ENCODE results near the gene TMEM181.
"Not testable (repeated sequence)": the region's sequence is repeated elsewhere in the genome, so short reads cannot be mapped to it uniquely, and the experiment has no call there.

The TMEM181 gene

DNA sequence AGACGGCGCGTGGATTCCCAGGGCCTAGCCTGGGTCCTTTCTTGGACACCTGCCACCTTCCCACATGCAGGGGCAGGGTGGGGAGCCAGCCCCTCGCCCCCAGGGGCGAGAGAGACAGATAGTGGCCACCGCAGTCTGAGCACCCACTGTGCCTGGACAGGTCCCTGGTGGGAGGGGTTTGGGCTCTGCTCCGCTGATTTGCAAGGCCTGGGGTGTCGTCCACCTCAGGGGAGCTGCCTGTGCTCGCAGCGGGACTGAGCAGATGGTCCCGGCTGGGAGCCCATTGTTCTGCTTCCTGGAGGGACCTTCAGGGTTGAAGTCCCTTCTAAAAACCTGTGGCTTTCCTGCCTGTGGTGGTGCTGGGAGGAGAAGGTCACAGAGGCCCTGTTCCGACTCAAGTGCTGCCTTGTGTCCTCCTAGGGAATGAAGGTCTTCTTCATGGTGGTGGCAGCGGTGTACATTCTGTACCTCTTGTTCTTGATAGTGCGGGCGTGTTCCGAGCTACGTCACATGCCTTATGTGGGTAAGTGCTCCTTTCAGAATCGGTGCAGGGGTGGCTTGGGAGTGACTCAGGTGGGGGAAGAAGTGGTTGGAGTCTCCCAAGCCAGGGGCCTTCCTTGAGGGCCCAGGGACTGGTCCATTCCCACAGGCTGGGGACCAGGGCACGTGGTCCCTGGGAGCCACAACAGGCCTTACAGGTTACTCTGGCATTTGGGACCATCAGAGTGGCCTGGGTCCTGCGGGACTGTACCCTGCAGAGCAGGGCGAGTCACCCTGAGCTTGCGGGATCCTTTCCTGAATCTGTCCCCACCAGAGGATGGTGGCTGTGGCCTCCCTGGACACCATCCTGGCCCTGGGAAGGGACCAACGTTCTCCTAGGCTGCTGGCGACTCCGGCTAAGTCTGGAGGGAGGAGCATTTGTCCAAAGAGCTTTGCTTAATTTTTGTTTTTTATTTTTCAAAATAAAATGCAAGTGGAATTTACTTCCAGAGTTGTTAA, 65.1 kb downstream of the TMEM181 start:
- DNase-seq, result no peak

DNA sequence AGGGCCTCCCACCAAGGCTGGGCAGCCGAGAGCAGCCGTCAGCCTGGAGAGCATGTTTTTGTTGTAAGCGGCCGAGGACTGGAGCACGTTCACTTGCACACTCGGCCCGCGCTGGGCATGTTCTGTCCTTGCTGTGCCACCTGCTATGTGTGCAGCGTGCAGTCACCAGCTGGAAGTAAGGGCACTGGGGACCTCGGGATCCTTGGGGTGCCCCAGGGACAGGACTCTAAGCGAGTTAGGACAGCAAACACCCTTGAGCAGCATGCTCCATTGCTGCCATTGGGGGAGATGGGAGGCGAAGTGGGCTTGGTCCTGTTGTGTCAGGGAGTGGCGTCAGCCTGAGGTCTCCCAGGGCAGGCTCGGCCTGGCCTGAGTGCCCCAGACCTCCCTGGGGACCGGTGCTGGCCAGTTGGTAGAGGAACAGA, 66.0 kb downstream of the TMEM181 start:
- DNase-seq, result no peak

DNA sequence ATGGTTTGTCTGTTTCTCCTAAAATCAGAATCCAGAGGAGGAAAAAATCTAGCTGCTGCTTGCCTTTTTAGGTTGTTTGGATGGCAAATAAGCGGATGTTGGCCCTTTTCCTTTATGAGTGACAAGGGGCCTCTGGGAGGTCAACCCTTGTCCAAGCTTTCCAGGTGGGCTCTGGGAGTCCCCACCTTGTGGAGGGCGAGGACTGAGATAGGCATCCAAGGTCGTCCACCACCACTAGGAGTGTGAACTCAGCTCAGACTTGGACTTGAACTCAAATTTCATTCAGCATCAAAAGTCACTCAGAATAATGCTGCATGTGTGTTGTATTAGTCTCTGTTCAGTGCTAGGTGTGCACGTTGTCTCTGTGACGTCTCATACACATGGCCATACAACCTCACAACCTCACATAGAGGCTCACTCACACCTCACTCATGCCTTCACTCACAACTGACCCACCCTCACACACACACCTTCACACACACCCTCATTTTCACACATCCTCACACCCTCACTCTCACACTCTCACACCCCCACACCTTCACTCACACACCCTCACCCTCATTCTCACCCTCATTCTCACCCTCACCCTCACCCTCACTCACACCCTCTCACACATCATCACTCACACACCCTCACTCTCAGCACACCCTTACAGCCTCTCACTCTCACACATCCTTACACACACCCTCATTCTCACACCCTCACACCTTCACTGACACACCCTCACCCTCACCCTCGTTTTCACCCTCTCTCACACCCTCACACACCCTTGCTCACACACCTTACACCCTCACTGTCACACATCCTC, 66.7 kb downstream of the TMEM181 start:
- DNase-seq, result no peak

DNA sequence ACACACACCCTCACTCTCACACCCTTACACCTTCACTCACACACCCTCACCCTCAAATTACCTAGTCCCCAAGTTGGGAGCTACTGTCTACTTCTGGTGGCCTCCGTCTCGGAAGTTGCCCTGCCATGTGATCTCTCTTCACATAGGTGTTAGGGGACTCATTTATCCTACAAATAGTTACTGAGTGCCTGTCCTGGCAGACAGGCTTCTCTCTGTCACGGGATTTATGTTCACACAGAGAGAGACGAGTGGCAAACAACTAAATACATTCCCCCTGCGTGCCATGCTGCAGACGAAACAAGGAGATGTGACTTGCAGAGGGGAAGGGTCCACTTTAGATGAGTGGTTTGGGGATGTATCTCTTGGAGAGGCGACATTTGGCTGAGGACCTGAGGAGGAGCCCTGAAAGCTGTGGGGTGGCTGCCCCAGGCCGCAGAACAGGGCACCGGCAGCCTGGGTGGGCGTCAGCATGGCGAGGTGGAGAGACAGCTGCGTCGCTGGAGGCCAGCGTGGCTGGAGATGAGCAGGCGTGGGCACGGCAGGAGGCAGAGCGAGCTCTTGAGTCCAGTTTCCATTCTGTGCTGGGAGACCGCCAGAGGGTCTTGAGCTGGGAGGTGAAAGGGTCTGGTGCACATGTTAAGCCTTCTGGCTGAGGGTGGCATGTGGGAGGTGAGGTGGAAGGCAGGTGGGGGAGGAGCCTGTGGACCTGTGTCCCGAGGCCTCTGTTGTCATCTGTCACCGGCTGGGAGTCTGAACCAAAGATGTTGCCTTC, 67.5 kb downstream of the TMEM181 start:
- no peak for DNase-seq

DNA sequence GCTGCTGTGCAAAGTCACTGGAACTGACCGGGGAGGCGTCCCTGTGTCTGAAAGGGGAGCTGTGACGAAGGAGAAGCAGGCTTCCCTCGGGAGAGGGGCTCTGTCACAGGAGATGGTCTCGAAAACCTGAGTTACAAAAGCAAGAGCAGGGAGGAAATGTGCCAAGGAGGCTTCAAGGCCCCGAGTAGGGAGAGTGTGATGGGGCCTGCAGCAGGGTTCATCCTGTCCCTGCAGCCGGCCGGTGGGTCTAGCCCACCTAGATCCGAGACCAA, 68.0 kb downstream of the TMEM181 start:
- no peak for DNase-seq

DNA sequence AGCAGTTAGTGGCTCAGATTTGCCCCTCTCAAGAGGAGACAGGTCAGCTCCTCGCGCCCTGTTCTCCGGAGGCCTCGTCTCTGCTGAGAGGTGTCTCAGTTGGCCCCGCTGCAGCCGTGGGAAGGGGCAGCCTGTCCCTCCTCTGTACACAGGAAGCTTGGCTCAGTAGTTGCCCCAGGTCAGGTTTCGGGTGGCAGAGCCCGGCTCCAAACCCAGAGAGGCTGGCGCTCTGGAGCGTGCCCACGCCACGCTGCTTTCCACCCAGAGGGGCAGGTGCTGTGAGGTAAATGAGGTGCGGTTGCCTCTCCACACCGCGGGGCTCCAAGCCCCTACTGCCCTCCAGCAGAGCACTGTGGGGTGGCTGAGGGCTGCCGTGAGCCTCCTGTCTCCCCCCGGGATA, 68.7 kb downstream of the TMEM181 start:
- no peak for DNase-seq

DNA sequence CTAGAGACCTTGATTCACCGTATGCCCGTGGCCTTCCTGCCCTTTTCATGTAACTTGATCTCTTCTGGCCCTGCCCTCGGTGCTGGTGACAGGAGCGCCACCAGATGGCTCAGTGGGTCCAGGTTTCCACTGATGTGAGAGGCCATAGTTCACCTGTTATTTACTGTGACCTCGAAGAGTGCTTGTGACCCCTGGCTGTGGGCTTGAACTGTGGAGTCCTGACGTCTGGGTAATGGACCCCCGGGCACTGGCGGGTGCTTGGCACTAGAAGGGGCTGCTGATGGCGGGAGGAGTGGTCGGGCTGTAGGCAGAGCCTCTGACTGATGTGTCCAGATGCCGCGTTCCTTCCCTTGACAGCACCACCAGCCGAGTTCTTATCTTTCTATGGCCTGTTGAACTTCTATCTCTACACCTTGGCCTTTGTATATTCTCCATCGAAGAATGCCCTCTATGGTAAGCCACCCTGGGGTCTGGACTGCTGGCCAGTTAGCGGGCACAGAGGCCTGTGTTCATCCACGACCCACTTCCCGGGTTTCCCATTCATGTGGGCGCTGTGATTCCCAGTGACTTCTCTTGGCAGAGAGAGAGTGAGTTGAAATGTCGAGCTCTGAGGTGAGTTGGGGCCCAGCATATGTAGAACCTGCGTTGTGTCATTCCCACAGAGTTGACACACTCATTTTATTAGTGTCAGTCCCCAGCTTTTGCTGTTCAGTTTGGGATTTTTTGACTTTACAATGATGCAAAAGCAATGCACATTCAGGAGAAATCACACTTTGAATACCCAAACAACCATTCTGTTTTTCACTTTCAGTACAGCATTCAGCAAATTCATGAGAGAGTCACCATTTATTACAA, 69.7 kb downstream of the TMEM181 start:
- no peak for DNase-seq

DNA sequence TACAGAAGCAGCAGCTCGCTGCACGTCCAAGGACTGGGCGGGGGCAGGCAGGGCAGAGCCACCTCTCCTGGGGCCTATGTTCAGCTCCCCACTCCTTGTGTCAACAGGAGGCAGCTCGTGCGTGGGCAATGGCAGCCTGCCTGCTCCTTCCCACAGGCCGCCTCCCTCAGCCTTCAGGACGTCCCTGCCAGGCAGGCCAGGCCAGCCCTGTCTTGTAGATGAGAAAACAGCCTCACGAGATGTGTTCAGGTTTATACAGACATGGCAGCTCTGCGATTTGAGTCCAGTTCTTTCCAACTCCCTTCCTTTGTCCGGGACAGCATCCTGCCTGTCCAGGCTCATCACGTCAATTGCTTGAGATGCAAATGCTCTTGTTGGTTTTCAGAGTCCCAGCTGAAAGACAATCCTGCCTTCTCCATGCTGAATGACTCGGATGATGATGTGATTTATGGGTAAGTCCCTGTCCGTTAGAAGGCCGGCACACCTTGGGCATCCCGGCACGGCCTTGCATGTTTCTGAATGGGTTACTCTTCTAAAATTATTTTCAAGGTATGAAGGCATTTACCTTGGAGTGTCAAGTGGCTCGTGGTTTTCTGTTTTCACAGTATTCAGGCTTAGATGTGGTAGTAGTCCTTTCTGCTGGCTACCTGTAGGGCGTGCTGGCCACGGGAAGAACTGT, 71.2 kb downstream of the TMEM181 start:
- no peak for DNase-seq

DNA sequence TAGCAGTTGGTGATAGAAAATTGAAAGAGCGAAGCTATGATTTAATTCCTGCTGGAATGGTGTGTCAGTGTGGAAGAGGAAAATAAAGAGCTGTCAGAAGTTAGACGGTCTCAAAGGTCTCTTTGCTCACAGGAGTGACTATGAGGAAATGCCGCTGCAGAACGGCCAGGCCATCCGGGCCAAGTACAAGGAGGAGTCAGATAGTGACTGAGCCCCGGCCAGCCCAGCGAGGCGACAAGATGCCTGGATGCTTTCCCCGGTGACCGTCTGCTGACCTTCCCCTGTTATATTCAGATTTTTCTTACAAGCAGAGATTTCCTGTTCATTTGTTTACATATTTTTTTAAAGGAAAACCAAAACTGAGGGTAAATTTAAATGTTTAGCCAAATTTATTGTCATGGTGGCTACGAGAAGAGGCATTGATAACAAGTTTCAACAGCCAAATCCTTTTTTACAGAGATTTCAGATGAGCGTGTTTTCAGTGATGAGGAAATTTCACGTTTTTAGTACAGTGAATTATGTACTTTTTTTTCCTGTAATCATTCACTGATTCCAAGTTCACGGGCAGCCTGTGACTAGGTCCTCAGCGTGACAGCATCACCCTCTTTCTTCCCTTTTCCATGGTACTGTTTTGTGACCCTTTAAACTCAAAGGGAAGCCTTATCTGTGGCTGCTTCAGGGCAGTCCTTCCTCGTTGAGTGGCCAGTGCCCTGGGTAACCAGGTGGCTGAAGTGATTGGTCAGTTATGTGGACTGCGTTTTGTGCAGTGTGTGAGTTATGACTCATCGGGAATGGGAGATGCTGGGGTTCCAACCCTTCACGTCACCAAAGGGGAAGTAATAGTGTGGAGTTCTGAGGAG, 72.0 kb downstream of the TMEM181 start:
- no peak for DNase-seq

DNA sequence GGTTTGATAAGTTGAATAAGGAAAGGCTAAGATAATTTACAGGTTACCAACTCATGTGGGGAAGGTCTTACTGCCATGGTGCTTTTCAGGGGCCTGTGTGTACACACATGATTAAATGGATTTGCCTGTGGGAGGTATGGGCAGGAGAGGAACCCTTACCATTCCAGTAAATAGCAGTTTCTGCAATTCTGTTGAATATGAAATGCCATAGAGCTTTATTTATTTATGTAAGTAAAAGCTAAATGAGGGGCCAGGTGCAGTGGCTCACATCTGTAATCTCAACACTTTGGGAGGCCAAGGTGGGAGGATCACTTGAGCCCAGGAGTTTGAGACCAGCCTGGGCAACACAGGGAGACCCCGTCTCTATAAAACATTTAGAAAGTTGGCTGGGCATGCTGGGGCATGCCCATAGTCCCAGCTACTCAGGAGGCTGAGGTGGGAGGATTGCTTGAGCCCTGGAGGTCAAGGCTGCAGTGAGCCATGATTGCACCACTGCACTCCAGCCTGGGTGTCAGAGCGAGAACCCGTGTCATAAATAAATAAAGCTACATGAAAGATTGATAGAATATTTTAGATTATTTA, 72.7 kb downstream of the TMEM181 start:
- DNase-seq, result not testable (repeated sequence)

DNA sequence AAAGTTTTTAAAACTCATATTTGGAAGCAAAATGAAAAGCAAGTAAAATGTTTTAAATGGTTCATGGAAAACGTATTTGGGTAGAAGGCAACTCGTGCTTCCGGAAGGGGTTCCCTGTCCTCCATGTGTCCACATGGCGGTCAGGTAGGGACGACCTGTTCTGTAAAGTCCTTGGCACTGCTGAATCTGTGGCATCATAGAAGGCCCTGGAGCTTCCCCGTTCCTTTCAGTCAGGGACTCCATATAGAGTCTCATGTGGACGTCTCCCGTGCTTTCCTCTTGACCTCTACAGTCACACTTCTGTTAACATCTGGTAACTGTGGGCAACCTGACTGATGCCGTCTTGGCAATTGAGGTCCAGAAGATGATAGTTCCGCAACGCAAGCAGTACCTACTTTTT, 73.2 kb downstream of the TMEM181 start:
- no peak for DNase-seq

DNA sequence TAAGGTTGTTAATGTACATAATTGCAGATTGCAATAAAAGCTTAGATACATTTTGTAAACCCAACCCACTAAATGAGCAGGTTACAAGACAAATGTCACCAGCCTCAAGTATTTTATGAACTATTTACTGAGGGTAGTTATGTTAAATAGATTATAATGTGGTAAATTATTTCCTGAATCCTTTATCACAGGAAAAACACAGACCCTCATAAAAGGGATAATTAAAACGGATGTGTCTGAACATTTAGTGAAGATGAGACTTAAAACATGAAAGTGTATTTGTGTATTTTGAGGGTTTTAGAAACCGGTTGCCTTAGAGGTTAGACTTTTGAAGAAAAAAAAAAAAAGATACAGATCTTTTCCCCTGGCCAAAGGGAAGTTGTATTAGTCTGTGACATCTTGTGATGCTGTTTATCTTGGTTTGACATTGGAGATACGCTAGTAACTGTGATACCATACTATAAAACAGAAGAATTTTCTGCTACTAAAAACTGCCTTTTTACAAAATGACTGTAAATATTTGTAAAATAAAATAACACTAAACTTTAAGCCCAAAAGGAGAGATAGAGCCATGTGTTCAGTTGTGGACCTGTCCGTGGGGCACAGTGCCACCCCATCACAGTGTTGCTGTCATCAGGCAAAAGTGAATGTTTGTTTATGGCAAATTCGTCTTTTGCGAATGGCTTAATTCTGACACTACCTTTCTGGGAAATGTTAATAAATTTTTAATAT, 75.0 kb downstream of the TMEM181 start:
- DNase-seq, result no peak

DNA sequence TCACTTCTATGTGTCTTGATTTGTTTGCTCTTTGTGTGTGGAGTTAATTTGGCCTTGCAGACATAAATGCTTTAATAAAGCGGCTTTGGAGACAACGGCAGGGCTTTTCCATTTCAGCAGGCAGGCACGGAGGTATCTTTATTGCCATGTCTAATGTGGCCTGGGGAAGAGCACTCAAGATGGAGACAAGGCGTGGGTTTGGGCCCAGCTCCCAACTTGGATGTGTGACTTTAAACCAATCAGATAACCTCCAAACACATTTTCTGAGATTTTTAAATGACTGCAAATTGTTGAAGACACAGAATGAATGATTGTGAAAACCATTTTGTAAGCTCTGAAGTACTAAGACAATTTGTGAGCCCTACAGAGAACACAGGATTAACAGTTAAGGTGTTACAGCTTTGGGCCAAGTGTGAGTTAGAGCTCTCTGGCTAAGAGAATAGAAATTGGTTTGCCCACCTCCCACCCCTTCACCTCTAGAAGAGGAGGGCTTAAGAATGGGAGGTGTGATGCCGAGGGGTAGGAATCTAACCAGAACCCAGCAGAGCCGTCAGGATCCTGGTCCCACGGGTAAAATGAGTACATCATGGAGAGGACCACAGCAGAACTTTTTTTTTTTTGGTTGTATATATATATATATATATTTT, 75.7 kb downstream of the TMEM181 start:
- no peak for DNase-seq

DNA sequence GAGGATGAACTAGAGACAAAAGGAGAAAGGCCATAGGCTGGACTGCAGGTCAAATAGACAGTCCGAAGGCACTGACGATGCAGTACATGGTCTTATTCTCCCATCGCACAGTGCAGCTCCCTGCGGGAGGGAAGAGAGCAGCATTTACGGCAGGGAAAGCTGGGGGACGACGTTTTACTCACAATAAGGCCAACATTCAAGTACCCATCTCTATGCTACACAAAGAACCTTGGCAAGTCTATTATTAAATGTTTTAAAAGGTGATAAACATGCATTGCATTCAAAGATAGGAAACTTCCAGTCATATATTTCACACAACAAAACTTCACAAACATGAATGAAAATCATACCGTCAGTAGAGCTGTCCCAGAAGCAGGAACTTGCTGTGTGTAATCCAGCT, 76.9 kb downstream of the TMEM181 start:
- no peak for DNase-seq

DNA sequence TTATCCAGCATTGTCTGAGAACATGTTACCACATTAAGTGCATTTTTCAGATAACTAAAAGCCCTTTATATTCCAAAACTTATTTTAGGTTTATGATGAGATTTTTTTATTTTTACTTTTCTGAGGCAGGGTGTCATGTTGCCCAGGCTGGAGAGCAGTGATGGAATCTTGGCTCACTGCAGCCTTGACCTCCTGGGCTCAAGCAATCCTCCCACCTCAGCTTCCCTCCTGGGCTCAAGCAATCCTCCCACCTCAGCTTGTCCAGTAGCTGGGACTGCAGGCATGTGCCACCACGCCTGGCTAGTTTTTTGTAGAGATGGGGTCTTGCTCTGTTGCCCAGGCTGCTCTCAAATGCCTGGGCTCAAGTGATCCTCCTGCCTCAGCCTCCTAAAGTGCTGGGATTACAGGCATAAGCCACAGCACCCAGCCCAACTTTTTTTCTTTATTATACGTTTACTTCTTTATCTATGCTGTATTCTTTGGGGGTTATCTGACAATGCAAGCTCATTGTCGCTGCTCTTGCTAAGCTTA, 78.5 kb downstream of the TMEM181 start:
- no peak for DNase-seq

DNA sequence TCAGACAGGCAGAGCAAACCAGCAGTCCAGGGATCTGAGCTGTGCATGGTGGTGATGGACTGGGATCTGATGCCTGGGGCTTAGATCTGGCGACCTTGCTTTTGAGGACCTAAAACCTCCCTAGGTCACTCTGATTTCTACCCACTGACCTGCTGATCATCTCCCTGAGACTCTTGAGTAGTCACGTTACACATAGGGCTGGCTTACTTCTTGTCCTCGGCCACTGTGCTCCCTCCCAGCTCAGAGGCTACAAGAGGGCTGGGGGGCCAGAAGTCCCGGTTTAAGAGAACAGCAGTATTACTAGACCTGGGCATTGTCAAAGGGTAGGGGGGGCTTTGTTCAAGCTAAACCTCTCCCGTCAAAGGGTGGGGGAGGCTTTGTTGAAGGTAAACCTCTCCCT, 79.2 kb downstream of the TMEM181 start:
- no peak for DNase-seq

DNA sequence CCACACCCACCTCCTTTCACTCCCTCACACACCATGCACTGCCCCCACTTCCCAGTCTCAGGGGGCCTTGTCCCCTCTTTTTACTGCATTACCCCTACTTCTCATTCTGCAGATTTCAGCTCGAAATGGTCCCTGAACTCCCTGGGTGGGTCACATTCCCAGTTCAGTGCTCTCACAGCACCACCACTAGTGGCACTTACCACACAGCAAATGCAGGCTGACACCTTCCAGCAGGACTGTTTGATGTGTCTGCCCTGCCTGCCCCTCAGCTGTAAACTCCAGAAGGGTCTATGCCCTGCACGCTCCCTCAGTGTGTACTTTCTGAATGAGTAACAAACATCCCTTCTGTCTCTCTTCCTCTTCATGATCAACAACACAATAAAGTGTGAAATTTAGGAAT, 80.6 kb downstream of the TMEM181 start:
- no peak for DNase-seq

DNA sequence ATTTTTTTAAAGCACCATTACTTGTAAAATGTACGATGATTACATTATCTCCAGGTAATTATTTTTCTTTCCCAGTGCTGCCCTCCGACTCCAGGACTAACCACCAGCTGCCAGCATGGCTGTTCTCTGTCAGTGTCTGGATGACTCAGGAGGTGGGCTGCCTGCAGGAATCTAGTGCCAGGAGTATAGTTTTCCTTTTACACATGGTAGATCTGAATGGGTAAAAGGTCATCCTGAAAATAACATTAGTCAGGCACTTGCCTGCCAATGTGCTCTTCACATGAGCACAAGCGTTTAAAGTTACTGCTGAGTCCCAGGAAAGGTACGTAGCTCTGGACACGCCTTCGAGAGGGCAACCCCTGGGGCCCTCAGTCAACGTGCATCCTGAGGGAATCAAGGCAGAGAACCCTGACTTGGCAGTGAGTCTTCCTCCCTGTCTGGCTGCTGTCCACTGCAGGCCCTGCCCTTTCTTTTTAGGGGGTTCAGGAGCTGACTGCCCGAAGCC, 82.3 kb downstream of the TMEM181 start:
- no peak for DNase-seq

DNA sequence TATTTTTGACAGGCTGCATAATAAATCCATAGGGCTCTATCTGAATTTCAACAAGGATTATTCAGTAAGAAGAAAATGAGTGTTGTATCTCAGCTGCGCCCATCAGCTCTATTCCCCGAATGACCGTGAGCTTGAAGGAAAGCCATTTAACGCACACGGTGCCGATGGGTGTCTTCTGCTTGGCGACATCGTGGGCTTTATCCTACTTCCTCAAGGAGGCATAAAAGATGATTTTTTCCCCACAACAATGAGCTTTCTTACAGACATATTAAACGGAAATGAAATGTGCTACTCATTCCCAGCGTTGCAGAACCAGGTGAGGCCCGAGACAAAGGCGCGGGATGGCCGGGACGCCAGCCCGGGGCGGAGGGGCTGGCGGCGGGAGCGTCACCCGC, 83.9 kb downstream of the TMEM181 start:
- DNase-seq, result no peak

Data from hippocampal formation (tissue), 2 donors.